Esophagus squamous epithelium (tissue), 5 donors: Measurements from ENCODE around the gene FGGY. TPM values are rescaled to one million over a fixed set of nuclear protein-coding genes. Genes with fewer than 3 reads are reported as not detected.

Experiments
- DNase-seq: peaks from one replicate; lab custom pipeline; 2025; lab: John Stamatoyannopoulos, UW
- H3K27ac ChIP-seq, 4 donors: fragments of 200-600 bp; sonication (generic); one replicate each; pipeline ENCODE4 v1.5.1; 2016 to 2019; ENCODE audit warnings: mild to moderate bottlenecking in 1 of 4
- H3K27me3 ChIP-seq, 4 donors: fragments of 200-600 bp; sonication (generic); 1 replicate in 3 of 4; 2 replicates in 1 of 4; pipeline versions ENCODE4 v1.5.1 to v1.6.0; 2017 to 2021; ENCODE audit warnings: antibody characterized with exemption in 1 of 4
- H3K36me3 ChIP-seq, 3 donors: fragments of 200-600 bp; sonication (generic); one replicate each; pipeline ENCODE4 v1.5.1; 2016 to 2019
- H3K4me1 ChIP-seq, 3 donors: fragments of 200-600 bp; sonication (generic); one replicate each; pipeline ENCODE4 v1.5.1; 2017 to 2019
- H3K4me3 ChIP-seq, 4 donors: fragments of 200-600 bp; sonication (generic); 1 replicate in 3 of 4; 2 replicates in 1 of 4; pipeline ENCODE4 v1.5.1; 2016 to 2019; ENCODE audit warnings: mild to moderate bottlenecking in 2 of 4, moderate library complexity in 1 of 4
- H3K9me3 ChIP-seq, 3 donors: fragments of 200-600 bp; sonication (generic); one replicate each; pipeline ENCODE4 v1.5.1; 2016 to 2019
- CTCF ChIP-seq, 6 experiments: fragments of 450-650 bp in 4 of 6; fragments of 200-600 bp in 2 of 6; sonication (generic) in 2 of 6; IDR thresholded peaks; one replicate each; pipeline ENCODE4 v1.5.1; 2016 to 2019; ENCODE audit warnings: antibody characterized with exemption in 6 of 6, mild to moderate bottlenecking in 4 of 6, moderate library complexity in 4 of 6
- POLR2A ChIP-seq, 4 donors: fragments of 450-650 bp; IDR thresholded peaks; one replicate each; pipeline ENCODE4 v1.6.1; 2017; ENCODE audit warnings: antibody characterized with exemption in 4 of 4, mild to moderate bottlenecking in 4 of 4, moderate library complexity in 3 of 4
- WGBS, 2 donors: methylation state at CpG; one replicate each; pipeline ENCODE4 v1.1.5; 2018; 5-methylcytosine and 5-hydroxymethylcytosine counted together
- intact Hi-C: fragments of 100-400 bp; cut with DNase I; formaldehyde crosslinking; loops from one replicate; pipeline ENCODE4 v1.15.0; 2022
- total RNA-seq, 4 donors: library from RNA; depleted of rRNA; stranded (reverse); fragments of >200 nt; gene quantifications; one replicate each; pipeline ENCODE4 v1.1.0, GENCODE V29; 2016
- donor health status: DM: yes; HTN: yes; CAD: no.

The FGGY gene
- total RNA-seq, 4 donors from 2014 or later: 6.0 to 18.1 (median 9.3) TPM

DNA sequence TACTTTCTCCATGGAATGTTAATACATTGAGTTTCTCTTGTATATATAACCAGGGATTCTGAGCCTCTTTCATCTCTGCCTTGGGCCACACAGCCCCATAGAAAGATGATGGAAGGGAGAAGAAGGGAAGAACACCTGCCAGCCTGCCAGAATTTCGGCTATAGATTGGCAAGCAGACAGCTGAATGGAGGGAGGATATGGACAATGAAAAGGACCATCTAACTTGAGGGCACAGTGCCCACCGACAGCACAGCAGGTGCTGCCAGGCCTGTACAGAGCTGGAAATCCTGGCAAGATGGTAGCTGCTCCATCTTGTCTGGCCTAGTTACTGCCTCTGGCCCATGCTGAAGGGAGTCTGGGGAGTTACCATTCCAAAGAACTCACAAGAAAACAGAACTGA lies 244.3 kb downstream of the FGGY start:
- Histone ChIP-seq H3K9me3 (no peaks in the 10 kb centered on the region), H3K27ac (no peak overlapping the region), H3K4me1 (no peaks in the 10 kb centered on the region), H3K36me3 (no peaks in the 10 kb centered on the region), H3K4me3 (no peak overlapping the region), H3K27me3 (no peaks in the 10 kb centered on the region)
- intact Hi-C loops: no loop called here
- no peak for DNase-seq
- WGBS, 2 donors: 29 to 79% methylated on average over 1 to 2 of the region's 2 CpGs
- no peak for TF ChIP-seq POLR2A (IDR thresholded peaks at IDR 0.05)
- TF ChIP-seq CTCF (IDR thresholded peaks at IDR 0.05): no peak

DNA sequence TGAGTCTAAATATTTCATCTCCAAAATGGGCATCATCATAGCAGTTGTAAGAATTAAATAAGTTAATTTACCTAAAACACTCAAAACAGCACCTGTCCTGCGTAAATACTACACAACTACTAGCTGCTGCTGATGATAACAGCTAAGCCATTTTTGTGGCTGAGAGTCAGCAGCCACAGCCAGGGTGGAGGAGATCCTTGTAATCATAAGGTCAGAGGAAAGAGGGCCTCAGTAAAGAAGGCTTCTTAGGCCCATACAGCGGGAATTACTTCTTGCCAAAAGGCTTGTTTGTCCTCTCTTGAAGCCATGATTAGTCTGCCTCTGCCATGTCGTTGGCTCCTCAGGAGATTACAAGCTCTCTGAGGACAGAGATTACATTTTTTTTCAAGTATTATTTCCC lies 245.0 kb downstream of the FGGY start:
- no peak overlapping the region for H3K27ac ChIP-seq
- TF ChIP-seq POLR2A (IDR thresholded peaks at IDR 0.05) (no peak), CTCF (IDR thresholded peaks at IDR 0.05) (no peak)
- intact Hi-C loops: no loop called here

DNA sequence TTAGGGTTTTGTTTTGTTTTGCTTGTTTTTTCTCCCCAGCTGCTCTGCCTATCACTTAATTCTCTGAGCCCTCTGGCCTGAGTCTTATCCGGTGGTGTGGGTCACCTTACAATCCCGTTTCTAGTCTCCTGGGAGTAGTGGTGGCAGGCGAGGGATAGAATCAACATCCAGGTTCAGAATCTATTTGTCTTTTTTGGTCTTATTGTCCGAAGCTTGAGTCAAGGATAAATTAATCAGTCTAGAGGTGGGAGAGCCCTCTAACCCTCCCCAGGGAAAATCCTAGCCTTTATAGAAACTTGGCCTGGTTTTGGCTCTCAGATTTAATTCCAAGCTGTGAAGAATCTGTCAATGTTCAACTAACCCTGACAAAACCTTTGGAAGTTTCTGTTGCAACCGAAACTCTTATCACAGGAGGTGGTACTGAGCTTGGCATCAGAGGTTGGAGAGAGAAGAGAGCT lies 246.3 kb downstream of the FGGY start:
- WGBS, 2 donors: 62 to 94% methylated on average over 5 of the region's 5 CpGs
- H3K36me3 ChIP-seq: no peaks in the 10 kb centered on the region
- no peaks in the 10 kb centered on the region for H3K9me3 ChIP-seq
- H3K27me3 ChIP-seq: no peaks in the 10 kb centered on the region
- H3K4me3 ChIP-seq: no peak overlapping the region
- no peak overlapping the region for H3K27ac ChIP-seq
- H3K4me1 ChIP-seq: no peaks in the 10 kb centered on the region
- TF ChIP-seq CTCF (IDR thresholded peaks at IDR 0.05) (no peak), POLR2A (IDR thresholded peaks at IDR 0.05) (no peak)
- intact Hi-C loops: no loop called here
- DNase-seq: no peak

More for the DNA sequence above, 245.0 kb downstream of the FGGY start:
- 93 to 96% methylated on average over 3 of the region's 3 CpGs for WGBS, 2 donors
- no peak overlapping the region for H3K4me3 ChIP-seq
- H3K4me1 ChIP-seq: no peaks in the 10 kb centered on the region
- H3K36me3 ChIP-seq: no peaks in the 10 kb centered on the region
- no peaks in the 10 kb centered on the region for H3K27me3 ChIP-seq
- H3K9me3 ChIP-seq: no peaks in the 10 kb centered on the region
- DNase-seq: no peak

DNA sequence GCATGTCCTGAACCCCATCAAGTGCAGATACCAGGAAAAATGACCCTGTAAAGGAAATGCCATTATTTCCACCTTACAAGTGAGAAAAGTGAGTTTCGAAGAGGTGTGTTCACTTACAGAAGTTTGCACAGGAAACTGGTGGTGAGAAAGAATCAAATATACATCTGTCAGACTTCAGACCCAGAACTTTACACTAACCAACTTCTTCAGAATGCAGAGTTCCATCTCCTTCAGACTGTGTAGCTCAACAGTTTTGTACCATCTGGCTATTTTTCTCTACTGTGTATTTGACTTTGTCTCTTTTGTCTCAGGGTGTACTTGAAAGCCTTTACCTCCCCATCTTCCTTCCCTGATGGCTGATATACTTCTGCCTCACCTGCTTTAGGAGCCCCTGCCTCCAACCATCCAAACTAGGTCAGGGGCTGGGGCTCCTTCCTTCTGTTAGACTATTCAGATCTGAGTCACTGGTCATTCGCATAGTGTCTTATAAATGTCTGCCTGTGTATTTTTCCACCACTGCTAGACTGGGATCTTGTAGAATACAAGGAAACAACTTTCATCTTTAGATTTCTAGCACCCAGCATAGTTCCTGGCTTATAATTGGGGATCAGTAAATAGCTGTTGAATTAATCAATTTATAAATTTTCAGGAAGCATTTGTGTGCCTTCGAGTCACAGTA lies 247.9 kb downstream of the FGGY start:
- TF ChIP-seq CTCF (IDR thresholded peaks at IDR 0.05) (no peak), POLR2A (IDR thresholded peaks at IDR 0.05) (no peak)
- no peaks in the 10 kb centered on the region for H3K4me1 ChIP-seq
- H3K9me3 ChIP-seq: no peaks in the 10 kb centered on the region
- no peak overlapping the region for H3K27ac ChIP-seq
- H3K4me3 ChIP-seq: no peak overlapping the region
- H3K36me3 ChIP-seq: no peaks in the 10 kb centered on the region
- H3K27me3 ChIP-seq: no peaks in the 10 kb centered on the region
- WGBS, 2 donors: 76 to 93% methylated on average over 3 of the region's 3 CpGs
- intact Hi-C loops: no loop called here
- DNase-seq: no peak

DNA sequence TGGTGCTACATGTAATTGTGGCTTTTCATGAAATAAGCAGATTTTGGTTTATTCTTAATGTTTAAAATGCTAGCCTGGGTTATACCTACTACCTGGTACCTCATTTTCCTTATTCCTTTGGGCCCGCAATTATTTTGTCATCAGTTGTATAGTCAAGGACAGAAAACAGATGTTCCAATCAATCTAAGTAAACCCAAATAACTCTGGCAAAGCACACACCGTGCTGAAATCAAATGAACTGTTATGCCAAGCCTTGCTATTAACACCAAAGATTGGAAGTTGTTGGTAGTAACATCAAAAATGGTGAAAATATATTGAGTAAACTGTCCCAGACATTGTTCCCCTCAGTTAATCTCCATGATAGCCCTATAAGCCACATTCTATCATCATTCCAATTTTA lies 248.9 kb downstream of the FGGY start:
- WGBS, 2 donors: 88 to 98% methylated on average over 2 of the region's 2 CpGs
- TF ChIP-seq POLR2A (IDR thresholded peaks at IDR 0.05) (no peak), CTCF (IDR thresholded peaks at IDR 0.05) (no peak)
- Histone ChIP-seq H3K4me3 (no peak overlapping the region), H3K27ac (no peak overlapping the region), H3K27me3 (no peaks in the 10 kb centered on the region), H3K4me1 (peaks cover 0 to 7% (median 4%) of the 10 kb centered on the region in 3 donors), H3K9me3 (no peaks in the 10 kb centered on the region), H3K36me3 (no peaks in the 10 kb centered on the region)
- intact Hi-C loops: no loop called here
- DNase-seq: no peak
